Gastroesophageal sphincter (tissue), 3 donors: ENCODE data around the gene MMEL1.

ENCODE experiments used
- CTCF ChIP-seq, 4 experiments: fragments of 200-600 bp in 2 of 4; fragments of 450-650 bp in 2 of 4; sonication (generic) in 1 of 4; IDR thresholded peaks; one replicate each; pipeline ENCODE4 v1.5.1; 2017 to 2019; ENCODE audit warnings: antibody characterized with exemption in 4 of 4, mild to moderate bottlenecking in 2 of 4, moderate library complexity in 2 of 4
- POLR2A ChIP-seq, 2 donors: fragments of 450-650 bp; IDR thresholded peaks; one replicate each; pipeline ENCODE4 v1.6.1; 2017; ENCODE audit warnings: antibody characterized with exemption in 2 of 2, mild to moderate bottlenecking in 2 of 2, moderate library complexity in 1 of 2

GRCh38 chr1:2604156-2604843 is 28.5 kb downstream of the MMEL1 start:
- TF ChIP-seq CTCF (IDR thresholded peaks at IDR 0.05) (no peak), POLR2A (IDR thresholded peaks at IDR 0.05) (no peak)
